Stimulated activated CD8-positive, alpha-beta memory T cell treated with anti-CD3 and anti-CD28 coated beads, Interleukin-12 subunit alpha, Interleukin-12 subunit beta, amount 100 ng/mL, for 24 hours (primary cell): ENCODE measurements around the gene CALML4.

Source experiments
- DNase-seq: peaks from one replicate; pipeline ENCODE4 v3.0.0-alpha.2; 2020; ENCODE audit errors: extremely low read depth

CALML4 gene

DNA sequence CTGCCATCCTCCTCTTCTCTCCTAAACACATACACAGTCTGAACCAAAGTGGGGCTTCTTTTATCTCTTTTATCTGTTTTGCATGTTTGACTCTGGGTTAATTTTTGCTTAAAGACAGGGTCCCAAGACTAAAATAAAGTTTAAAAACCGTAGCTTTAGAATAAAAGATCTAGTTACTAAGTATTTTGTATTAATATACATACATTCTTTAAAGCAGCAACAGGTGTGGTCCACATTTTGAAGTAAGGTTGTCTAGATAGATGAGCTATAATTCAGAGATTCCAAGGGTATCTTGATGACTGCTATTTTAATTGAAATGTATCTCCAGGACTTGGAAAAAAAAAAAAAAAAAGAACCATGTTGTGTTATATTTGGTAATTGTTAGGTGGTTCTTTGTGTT is 61.3 kb downstream of the CALML4 start:
- no peak for DNase-seq

- DNase-seq = no peak
Observed at GRCh38 chr15:68143129-68143528, 62.0 kb downstream of the CALML4 start.
